DOHH2 (cell line): ENCODE data around the gene PANK3.

Experiments used
- H3F3A ChIP-seq: fragments of 200-600 bp; sonication (generic), shearing (Covaris generic); 2 replicates; pipeline ENCODE4 v1.6.0; 2016; ENCODE audit warnings: antibody characterized with exemption, mild to moderate bottlenecking; ENCODE audit not compliant: control insufficient read depth, insufficient read depth
- H3K27ac ChIP-seq: fragments of 200-600 bp; sonication (generic); 2 replicates; pipeline ENCODE4 v1.5.1; 2014; ENCODE audit warnings: low read depth, mild to moderate bottlenecking, low read length, moderate library complexity
- H3K27me3 ChIP-seq: fragments of 200-600 bp; sonication (generic); 2 replicates; pipeline ENCODE4 v1.6.1; 2014; ENCODE audit warnings: mild to moderate bottlenecking, low read length, mixed read lengths; ENCODE audit not compliant: control insufficient read depth
- H3K36me3 ChIP-seq: fragments of 200-600 bp; sonication (generic); 2 replicates; pipeline ENCODE4 v1.6.1; 2014; ENCODE audit warnings: mild to moderate bottlenecking, low read length, moderate library complexity, mixed read lengths; ENCODE audit not compliant: control insufficient read depth
- H3K4me1 ChIP-seq: fragments of 200-600 bp; sonication (generic); 2 replicates; pipeline ENCODE4 v1.6.1; 2014; ENCODE audit warnings: mild to moderate bottlenecking, low read length, mixed read lengths; ENCODE audit not compliant: control insufficient read depth
- H3K4me2 ChIP-seq: fragments of 200-600 bp; sonication (generic); 2 replicates; pipeline ENCODE4 v1.6.0; 2014; ENCODE audit warnings: mild to moderate bottlenecking, low read length, moderate library complexity
- H3K4me3 ChIP-seq: fragments of 200-600 bp; sonication (generic); 2 replicates; pipeline ENCODE4 v1.5.1; 2014; ENCODE audit warnings: mild to moderate bottlenecking, low read length, mixed read lengths
- H3K79me2 ChIP-seq: fragments of 200-600 bp; sonication (generic); 2 replicates; pipeline ENCODE4 v1.6.1; 2014; ENCODE audit warnings: mild to moderate bottlenecking, low read length, mixed read lengths; ENCODE audit not compliant: control insufficient read depth
- H3K9me2 ChIP-seq: fragments of 200-600 bp; sonication (generic); replicated peaks from 2 replicates; pipeline ENCODE4 v1.6.1; 2014; ENCODE audit warnings: mild to moderate bottlenecking, low read length, mixed read lengths; ENCODE audit not compliant: control insufficient read depth
- H3K9me3 ChIP-seq: fragments of 200-600 bp; sonication (generic); 2 replicates; pipeline ENCODE4 v1.6.1; 2014; ENCODE audit warnings: antibody characterized with exemption, low read length, mixed read lengths; ENCODE audit not compliant: control insufficient read depth, insufficient read depth
- H4K20me1 ChIP-seq: fragments of 200-600 bp; sonication (generic); 2 replicates; pipeline ENCODE4 v1.6.0; 2014; ENCODE audit warnings: low read depth, mild to moderate bottlenecking, antibody characterized with exemption, low read length, moderate library complexity; ENCODE audit not compliant: control insufficient read depth, insufficient read depth
- EZH2phosphoT487 ChIP-seq: fragments of 200-600 bp; sonication (generic); IDR thresholded peaks from 2 replicates; pipeline ENCODE4 v1.6.1; 2017; ENCODE audit warnings: borderline replicate concordance, mild to moderate bottlenecking, antibody characterized with exemption, low read length, moderate library complexity, mixed read lengths
- TF ChIP-seq, protein P1 (sequence below): fragments of 200-600 bp; sonication (generic); IDR thresholded peaks from one replicate; pipeline ENCODE4 v1.5.1; 2014; ENCODE audit warnings: antibody characterized with exemption, mild to moderate bottlenecking, low read depth, low read length; ENCODE audit not compliant: poor library complexity, severe bottlenecking

Gene PANK3

DNA sequence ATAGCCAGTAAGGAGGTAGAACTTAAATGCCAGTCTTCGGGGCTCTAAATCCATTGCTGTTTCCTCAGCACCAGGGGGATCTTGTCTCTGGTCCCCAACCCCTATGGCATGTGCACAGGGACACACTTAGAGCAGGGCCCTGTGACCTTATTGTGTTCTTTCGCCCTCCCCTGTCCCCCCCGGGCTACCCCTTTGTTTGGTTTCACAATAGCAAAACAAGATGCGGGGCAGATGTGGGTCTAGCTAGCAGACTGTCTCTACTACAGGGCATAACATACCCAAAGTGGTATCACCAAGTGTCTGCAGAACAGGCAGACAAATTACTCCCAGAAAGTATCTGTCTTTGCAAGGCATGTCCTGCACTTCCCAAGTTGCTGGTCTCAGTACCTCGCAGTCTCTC lies 48.0 kb downstream of the PANK3 start:
- Histone ChIP-seq H4K20me1 (no peaks in the 10 kb centered on the region), H3K79me2 (no peaks in the 10 kb centered on the region), H3K36me3 (no peaks in the 10 kb centered on the region), H3K27me3 (no peaks in the 10 kb centered on the region), H3K4me1 (no peaks in the 10 kb centered on the region), H3K27ac (no peak overlapping the region), H3K9me2 (no peaks in the 10 kb centered on the region), H3K4me3 (no peak overlapping the region), H3F3A (no peaks in the 10 kb centered on the region), H3K4me2 (no peak overlapping the region), H3K9me3 (no peaks in the 10 kb centered on the region; the same call in 1 of the 2 replicates)
- no peak for TF ChIP-seq EZH2phosphoT487
- TF ChIP-seq, protein P1, sequence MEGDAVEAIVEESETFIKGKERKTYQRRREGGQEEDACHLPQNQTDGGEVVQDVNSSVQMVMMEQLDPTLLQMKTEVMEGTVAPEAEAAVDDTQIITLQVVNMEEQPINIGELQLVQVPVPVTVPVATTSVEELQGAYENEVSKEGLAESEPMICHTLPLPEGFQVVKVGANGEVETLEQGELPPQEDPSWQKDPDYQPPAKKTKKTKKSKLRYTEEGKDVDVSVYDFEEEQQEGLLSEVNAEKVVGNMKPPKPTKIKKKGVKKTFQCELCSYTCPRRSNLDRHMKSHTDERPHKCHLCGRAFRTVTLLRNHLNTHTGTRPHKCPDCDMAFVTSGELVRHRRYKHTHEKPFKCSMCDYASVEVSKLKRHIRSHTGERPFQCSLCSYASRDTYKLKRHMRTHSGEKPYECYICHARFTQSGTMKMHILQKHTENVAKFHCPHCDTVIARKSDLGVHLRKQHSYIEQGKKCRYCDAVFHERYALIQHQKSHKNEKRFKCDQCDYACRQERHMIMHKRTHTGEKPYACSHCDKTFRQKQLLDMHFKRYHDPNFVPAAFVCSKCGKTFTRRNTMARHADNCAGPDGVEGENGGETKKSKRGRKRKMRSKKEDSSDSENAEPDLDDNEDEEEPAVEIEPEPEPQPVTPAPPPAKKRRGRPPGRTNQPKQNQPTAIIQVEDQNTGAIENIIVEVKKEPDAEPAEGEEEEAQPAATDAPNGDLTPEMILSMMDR, result no peak

DNA sequence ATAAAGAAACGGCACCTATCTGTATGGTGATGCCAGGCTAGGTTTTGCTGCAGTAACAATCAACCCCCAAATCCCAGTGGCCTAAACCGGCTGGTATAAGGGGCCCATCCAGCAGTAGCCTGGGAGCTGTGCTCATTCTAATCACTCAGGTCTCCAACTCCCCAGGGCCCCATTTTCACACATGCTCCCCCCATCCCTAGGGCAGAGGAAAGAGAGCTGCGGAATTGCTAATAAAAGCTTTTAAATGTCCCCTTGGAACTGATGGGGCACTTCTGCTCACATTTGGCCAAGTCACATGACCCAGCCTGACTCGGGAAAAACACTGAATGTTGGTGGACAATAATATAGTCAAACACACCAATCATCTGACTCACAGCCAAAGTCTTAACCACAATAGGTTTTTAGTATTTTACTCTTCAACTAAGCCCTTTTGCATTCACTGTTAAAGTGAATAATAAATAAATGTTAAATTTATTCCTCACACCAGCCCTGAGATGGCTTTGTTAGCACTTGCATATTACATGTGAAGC lies 48.5 kb downstream of the PANK3 start:
- Histone ChIP-seq H3K4me1 (no peaks in the 10 kb centered on the region), H3K27ac (no peak overlapping the region), H3K4me2 (no peak overlapping the region), H3K9me2 (no peaks in the 10 kb centered on the region), H3K4me3 (no peak overlapping the region), H3K36me3 (no peaks in the 10 kb centered on the region), H3F3A (no peaks in the 10 kb centered on the region), H4K20me1 (no peaks in the 10 kb centered on the region), H3K79me2 (no peaks in the 10 kb centered on the region), H3K27me3 (no peaks in the 10 kb centered on the region), H3K9me3 (no peaks in the 10 kb centered on the region; the same call in 1 of the 2 replicates)
- TF ChIP-seq, protein P1, result no peak
- TF ChIP-seq EZH2phosphoT487, result no peak

DNA sequence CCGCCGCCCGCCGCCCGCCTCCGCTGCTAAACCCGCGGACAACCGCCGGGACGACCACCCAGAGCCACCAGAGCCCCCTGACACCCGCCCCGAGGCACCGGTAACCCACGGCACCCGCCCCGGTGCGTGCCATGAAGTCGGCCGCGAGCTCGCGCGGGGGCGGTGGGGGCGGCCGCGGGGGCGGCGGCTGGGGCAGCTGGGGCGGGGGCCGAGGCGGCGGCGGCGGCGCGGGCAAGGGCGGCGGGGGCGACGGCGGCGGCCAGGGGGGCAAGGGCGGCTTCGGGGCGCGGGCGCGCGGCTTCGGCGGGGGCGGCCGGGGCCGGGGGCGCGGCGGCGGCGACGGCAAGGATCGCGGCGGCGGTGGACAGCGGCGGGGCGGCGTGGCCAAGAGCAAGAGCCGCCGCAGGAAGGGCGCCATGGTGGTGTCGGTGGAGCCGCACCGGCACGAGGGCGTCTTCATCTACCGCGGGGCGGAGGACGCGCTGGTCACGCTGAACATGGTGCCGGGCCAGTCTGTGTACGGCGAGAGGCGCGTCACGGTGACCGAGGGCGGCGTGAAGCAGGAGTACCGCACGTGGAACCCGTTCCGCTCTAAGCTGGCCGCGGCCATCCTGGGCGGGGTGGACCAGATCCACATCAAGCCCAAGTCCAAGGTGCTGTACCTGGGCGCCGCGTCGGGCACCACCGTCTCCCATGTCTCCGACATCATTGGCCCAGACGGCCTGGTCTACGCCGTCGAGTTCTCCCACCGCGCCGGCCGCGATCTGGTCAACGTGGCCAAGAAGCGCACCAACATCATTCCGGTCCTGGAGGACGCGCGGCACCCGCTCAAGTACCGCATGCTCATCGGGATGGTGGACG lies 49.6 kb downstream of the PANK3 start:
- Histone ChIP-seq H3K9me2 (no peaks in the 10 kb centered on the region), H3K27me3 (no peaks in the 10 kb centered on the region), H3K4me2 (no peak overlapping the region), H3K4me1 (no peaks in the 10 kb centered on the region), H3K27ac (no peak overlapping the region), H3K9me3 (no peaks in the 10 kb centered on the region; the same call in 1 of the 2 replicates), H3K4me3 (no peak overlapping the region), H4K20me1 (no peaks in the 10 kb centered on the region), H3K36me3 (no peaks in the 10 kb centered on the region), H3K79me2 (no peaks in the 10 kb centered on the region), H3F3A (no peaks in the 10 kb centered on the region)
- no peak for TF ChIP-seq EZH2phosphoT487
- TF ChIP-seq, protein P1, result no peak
